Epithelial cell of prostate (primary cell): Measurements from ENCODE around the gene ANKRD29.
A peak's percentile ranks its signal among the peaks of the same experiment; 100 is the strongest.

ENCODE experiments used
- DNase-seq: peaks from one replicate; pipeline ENCODE4 v3.0.0-alpha.2; 2011; ENCODE audit warnings: low read depth, low spot score
- H3K27ac ChIP-seq: fragments of 450-650 bp; 2 replicates; pipeline ENCODE4 v1.5.1; 2017; ENCODE audit warnings: mild to moderate bottlenecking

ANKRD29 gene

GRCh38 chr18:23688528-23688927 is 25.8 kb upstream of the ANKRD29 start:
- DNase-seq = no peak
- peak overlapping the region; percentile 32 for H3K27ac ChIP-seq

DNA sequence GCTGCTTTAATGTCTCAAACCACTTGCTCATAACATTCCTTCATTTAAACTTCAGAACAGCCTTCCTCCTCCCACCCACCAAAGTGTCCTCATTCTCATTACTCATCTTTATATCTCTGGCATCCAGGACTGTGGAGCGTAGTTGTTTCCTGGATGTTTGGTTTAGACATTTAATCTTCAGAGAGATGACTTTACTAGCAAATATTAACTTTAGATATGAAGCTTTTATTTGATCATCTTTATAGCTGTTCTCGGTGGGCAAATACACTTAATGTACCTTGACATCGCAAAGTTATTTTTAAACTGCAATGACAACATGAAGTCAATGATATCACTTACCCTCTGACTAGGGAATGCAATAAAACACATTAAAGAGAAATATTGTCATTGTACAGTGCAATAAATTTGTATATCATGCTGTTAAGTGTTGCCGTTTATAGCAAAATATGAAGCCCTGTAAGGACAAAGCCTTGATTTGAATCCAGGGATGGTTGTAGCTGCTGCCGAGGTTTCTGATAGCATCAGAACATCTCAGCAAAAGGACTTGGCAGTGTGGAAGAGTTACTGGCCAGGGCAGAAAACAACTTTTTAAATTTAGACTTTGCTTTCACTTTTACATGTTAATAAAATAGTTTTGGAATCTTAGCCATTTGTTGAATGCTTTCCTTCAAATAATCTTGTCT is 21.9 kb upstream of the ANKRD29 start:
- DNase-seq = no peak
- H3K27ac ChIP-seq = no peak overlapping the region

DNA sequence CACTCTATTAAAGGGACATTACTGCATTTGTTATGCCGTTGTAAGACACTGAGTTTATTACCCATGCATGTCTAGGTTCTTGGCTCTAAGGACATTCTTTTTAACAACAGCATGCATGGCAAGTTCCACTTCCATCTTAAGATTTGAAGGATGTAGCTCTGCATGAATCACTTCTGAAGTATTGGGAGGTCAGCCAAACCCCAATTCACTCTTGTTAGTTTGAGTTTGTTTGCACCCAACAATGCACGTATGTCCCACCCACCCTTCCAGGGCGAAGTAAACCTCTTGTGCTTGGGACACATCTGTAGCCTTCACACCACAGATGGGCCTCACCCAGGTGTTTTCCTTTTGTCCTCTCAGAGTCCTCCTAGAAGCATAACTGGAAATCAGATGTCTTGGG is 21.0 kb upstream of the ANKRD29 start:
- H3K27ac ChIP-seq = no peak overlapping the region
- DNase-seq = no peak

GRCh38 chr18:23683155-23683554 is 20.4 kb upstream of the ANKRD29 start:
- H3K27ac ChIP-seq = no peak overlapping the region
- no peak for DNase-seq

- H3K27ac ChIP-seq = no peak overlapping the region
- DNase-seq = no peak
Measured at GRCh38 chr18:23682472-23682871, 19.8 kb upstream of the ANKRD29 start.

DNA sequence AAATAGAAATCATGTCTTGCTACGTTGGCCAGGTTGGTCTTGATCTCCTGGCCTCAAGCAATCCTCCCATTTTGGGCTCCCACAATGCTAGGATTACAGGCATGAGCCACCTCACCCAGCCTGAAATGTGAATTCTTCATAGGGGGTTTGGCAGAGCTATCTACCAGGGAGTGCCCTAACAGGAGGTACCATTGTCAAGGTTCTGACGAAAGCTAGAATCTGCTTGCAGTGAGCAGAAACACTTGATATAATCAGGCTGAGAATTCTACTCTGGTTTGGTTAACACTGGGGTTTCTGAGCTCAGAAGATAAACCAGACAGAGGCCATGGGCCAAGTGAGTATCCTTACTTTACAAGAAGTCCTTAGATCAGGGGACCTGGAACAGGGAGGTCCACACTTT is 19.3 kb upstream of the ANKRD29 start:
- H3K27ac ChIP-seq = no peak overlapping the region
- DNase-seq = no peak

- no peak overlapping the region for H3K27ac ChIP-seq
- DNase-seq = no peak
Measured at GRCh38 chr18:23675896-23676295, 13.2 kb upstream of the ANKRD29 start.

DNA sequence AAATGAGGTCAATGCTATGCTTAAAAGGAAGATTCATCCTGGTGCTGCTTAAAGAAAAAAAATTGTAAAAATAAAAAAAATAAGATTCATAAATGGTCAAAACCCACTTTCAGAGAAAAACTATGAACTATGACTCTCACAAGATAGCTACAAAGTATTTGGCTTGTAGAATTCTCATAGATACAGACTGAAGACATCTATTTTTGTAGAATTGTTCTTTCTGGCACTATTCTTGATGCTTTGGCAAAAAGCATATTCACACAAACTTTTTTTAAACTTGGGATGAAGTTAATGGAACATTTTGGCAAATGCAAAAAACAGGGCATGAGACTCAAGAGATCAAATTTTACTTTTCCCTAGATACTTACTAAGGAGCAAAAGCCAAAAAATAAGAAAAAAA is 12.5 kb upstream of the ANKRD29 start:
- no peak for DNase-seq
- no peak overlapping the region for H3K27ac ChIP-seq

DNA sequence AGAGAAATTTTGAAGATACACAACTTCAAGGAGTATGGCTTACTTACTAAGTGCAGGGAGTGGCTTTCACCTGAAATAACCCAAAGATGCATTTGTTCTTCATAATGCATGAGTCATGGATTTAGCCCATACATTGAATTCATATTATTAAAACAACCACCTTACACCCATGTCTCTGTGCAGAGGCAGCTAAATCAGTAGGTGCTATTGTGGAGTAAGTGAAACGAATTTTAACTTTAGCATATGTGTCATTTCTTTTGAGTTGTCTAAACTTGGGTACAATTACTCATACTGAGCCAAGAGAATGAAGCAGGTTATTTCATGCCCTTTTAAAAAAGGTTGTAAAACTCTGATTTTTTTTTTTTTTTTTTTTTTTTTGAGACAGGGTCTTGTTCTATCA is 11.0 kb upstream of the ANKRD29 start:
- DNase-seq = peak; percentile 33
- peak overlapping the region; percentile 35 for H3K27ac ChIP-seq

- no peak overlapping the region for H3K27ac ChIP-seq
- DNase-seq = no peak
Measured at GRCh38 chr18:23671564-23671963, 8.9 kb upstream of the ANKRD29 start.

DNA sequence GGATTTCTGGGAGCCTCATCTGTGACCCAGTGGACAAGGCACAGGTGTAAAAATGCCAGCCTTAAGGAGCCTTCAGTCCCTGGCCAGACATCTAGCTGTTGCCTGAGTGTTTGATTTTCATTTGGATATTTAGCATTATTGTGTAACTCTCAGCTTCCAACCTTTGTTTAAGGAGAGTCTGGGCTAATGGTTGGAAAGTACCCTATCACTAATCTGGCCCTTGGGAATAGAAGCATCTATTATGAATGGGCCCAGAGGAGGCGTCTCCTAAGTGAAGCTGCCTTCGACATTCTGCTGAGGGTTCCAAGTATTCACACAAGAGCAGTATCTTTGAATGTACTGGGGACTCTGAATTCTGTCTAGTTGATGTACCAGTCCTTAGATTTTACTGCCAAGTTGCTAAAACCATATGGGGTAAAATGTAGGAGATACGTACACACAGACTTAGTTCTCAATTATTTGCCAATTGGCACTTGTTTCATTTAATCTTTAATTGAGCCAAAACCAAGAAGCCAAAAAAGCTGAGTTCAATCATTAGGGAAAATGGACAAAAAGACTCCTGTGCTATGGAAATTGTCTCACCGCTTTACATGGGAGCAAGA is 7.2 kb upstream of the ANKRD29 start:
- no peak overlapping the region for H3K27ac ChIP-seq
- DNase-seq = no peak

GRCh38 chr18:23669202-23669766 is 6.6 kb upstream of the ANKRD29 start:
- no peak overlapping the region for H3K27ac ChIP-seq
- no peak for DNase-seq

DNA sequence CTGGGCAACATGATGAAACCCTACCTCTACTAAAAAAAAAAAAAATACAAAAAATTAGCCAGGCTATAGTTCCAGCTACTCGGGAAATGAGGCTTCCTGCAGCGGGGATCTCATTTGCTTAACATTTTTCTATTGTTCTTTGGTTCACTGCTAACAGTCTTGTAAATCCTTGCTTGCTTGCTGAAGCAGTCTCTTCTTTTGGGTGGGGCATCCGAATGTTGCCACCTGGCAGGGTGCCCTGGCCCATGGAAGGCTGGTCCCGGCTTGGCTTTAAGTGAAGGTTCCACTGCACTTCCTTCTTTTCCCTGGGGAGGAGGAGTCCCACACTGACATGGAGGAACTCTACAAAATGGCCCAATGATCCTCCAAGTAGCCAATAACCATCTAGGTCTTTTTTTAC is 6.0 kb upstream of the ANKRD29 start:
- no peak overlapping the region for H3K27ac ChIP-seq
- no peak for DNase-seq

DNA sequence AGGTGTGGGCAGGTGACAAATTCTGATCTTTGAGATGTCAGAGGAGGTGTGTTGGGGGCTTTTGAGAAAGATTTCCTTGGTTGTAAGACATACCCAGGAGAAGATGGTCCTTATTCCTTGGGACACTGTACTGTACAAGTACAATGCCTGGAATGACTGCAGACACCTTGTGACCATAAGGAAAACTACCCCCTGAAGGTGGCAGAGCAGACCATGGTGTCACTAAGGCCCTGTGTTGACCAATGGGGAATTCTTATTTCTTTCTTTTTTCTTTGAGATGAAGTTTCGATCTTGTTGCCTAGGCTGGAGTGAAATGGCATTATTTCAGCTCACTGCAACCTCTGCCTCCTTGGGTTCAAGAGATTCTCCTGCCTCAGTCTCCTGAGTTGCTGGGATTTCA is 4.4 kb upstream of the ANKRD29 start:
- H3K27ac ChIP-seq = no peak overlapping the region
- DNase-seq = no peak

DNA sequence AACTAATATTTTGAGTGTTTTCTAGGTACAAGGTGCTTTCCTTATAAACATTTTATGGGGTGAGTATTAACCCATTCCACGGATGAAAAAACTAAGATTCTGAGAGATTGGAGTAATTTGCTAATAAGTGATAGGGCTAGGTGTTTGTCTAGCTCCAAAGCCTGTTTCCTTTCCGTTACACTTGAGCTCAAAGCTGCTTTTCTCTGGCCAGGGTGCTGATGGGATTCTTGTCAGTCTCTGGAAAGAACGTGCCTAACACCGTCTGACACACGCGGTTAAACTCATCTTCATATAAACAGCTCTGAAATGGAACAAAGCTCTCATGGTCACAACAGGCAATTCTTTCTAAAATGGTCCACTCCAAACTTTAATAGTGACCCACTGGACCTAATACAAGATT is 2.0 kb upstream of the ANKRD29 start:
- no peak for DNase-seq
- H3K27ac ChIP-seq = no peak overlapping the region

GRCh38 chr18:23661735-23662308 is 889 bp downstream of the ANKRD29 start:
- no peak for DNase-seq
- peak overlapping the region; percentile 20 for H3K27ac ChIP-seq

DNA sequence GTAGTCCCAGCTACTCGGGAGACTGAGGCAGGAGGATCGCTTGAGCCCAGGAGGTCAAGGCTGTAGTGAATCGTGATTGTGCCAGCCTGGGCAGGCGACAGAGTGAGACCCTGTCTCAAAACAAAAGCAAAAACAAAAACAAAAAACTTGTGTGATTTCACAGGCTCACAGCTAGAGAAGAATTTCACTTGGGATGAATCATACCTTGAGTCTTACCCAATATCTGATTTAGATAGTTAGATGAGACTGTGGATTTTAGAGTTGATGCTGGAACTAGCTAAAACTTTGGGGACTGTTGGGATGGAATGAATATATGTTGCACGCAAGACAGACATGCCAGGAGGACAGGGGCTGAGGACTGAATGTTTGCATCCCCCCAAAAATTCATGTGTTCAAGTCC is 4.4 kb downstream of the ANKRD29 start:
- no peak overlapping the region for H3K27ac ChIP-seq
- DNase-seq = no peak

- H3K27ac ChIP-seq = no peak overlapping the region
- no peak for DNase-seq
Measured at GRCh38 chr18:23652232-23652631, 10.5 kb downstream of the ANKRD29 start.

DNA sequence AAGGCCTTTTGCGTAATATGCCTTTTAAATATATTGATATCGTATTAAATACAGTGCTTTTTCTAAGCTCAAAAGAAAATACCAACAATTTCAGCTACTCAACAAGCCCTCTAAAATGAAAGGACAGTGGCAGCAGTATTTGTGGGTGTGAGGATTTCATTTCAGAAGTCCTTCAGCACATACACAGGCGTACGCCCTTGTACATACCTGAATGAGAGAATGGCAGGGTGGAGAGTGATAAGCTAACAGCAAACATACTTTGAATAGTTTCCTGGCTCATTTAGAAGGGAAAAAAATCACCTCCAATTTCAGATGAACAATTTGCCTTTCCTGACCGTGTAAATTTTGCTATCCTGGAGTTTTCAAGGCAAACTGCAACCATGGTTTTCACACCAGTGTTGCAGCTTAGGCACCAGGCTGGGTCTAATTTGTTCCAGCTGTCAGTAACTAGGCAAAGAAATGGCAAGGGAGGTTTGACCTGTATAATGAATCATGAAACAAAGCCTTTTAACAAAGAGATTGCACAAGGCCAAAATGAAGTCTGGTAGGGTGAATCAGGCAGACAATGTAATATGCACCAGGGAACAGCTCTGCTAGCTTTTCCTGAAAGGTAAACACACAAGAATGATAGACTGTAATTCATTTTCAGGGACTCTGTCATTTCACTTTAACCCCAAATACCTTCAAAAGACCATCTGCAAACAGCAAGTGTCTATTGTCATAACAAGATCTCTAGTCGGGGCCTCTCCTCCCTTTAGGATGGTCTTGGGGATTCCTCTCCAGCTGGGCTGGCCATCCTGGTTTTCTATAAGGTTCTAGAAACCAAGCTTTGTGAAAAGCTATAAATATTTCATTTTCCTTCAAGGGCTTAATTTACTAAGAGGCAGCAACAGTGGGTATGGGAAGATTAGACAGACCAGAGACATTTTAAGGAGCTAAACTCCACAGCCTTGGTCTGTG is 11.5 kb downstream of the ANKRD29 start:
- peak; percentile 51 for DNase-seq

GRCh38 chr18:23648940-23649607 is 13.6 kb downstream of the ANKRD29 start:
- no peak overlapping the region for H3K27ac ChIP-seq
- no peak for DNase-seq

More for the DNA sequence above, 11.5 kb downstream of the ANKRD29 start:
- H3K27ac ChIP-seq = peak overlapping the region; percentile 40
